ENCODE measurements around the gene PTPRR.

PTPRR gene

GRCh38 chr12:70920251-70920851 is at the start of gene PTPRR:
Gene PTPRR, minus strand, starts transcription at chr12:70920738. Its CDS starts 348 bp downstream, at chr12:70920390.
- DNase-seq, result no peak

GRCh38 chr12:70966996-70967790 is 46.7 kb upstream of the PTPRR start:
- DNase-seq, result no peak

- DNase-seq, result no peak
Measured at GRCh38 chr12:70966046-70966445, 45.5 kb upstream of the PTPRR start.

GRCh38 chr12:70964867-70965510 is 44.5 kb upstream of the PTPRR start:
- no peak for DNase-seq

GRCh38 chr12:70963081-70963660 is 42.6 kb upstream of the PTPRR start:
- no peak for DNase-seq

GRCh38 chr12:70962226-70962794 is 41.8 kb upstream of the PTPRR start:
- DNase-seq, result no peak

- no peak for DNase-seq
Measured at GRCh38 chr12:70960484-70960883, 39.9 kb upstream of the PTPRR start.

GRCh38 chr12:70955415-70955814 is 34.9 kb upstream of the PTPRR start:
- no peak for DNase-seq

GRCh38 chr12:70950451-70950850 is 29.9 kb upstream of the PTPRR start:
- DNase-seq, result no peak

GRCh38 chr12:70948976-70949336 is 28.4 kb upstream of the PTPRR start:
- DNase-seq, result no peak

GRCh38 chr12:70948236-70948975 is 27.9 kb upstream of the PTPRR start:
- DNase-seq, result no peak

GRCh38 chr12:70936203-70936813 is 15.8 kb upstream of the PTPRR start:
- no peak for DNase-seq

- DNase-seq, result no peak
Measured at GRCh38 chr12:70933133-70933532, 12.6 kb upstream of the PTPRR start.

GRCh38 chr12:70929029-70929428 is 8.5 kb upstream of the PTPRR start:
- DNase-seq, result no peak

GRCh38 chr12:70928071-70928470 is 7.5 kb upstream of the PTPRR start:
- DNase-seq, result no peak

- DNase-seq, result no peak
Measured at GRCh38 chr12:70927356-70927755, 6.8 kb upstream of the PTPRR start.

GRCh38 chr12:70925539-70925938 is 5.0 kb upstream of the PTPRR start:
- DNase-seq, result no peak

- no peak for DNase-seq
Measured at GRCh38 chr12:70920891-70921290, 353 bp upstream of the PTPRR start.

GRCh38 chr12:70919597-70920035 is 922 bp downstream of the PTPRR start:
- no peak for DNase-seq

- no peak for DNase-seq
Measured at GRCh38 chr12:70919176-70919575, 1.4 kb downstream of the PTPRR start.

GRCh38 chr12:70918321-70918720 is 2.2 kb downstream of the PTPRR start:
- DNase-seq, result no peak

GRCh38 chr12:70910666-70911065 is 9.9 kb downstream of the PTPRR start:
- no peak for DNase-seq
